Neuronal stem cell (in vitro differentiated cells): ENCODE data around the gene GCC2.

Source experiments
- DNase-seq: peaks from one replicate; pipeline ENCODE4 v3.0.0-alpha.2; 2013; ENCODE audit warnings: low spot score
- H2AFZ ChIP-seq: one replicate; pipeline ENCODE4 v1.6.1; 2013; ENCODE audit warnings: mild to moderate bottlenecking, low read length, inconsistent platforms
- H2AK5ac ChIP-seq: 2 replicates; pipeline ENCODE4 v1.6.1; 2013; ENCODE audit warnings: low read depth, mild to moderate bottlenecking, inconsistent platforms, low read length, moderate library complexity, mixed read lengths
- H2BK120ac ChIP-seq: 2 replicates; pipeline ENCODE4 v1.6.1; 2013; ENCODE audit warnings: low read depth, mild to moderate bottlenecking, inconsistent platforms, low read length, moderate library complexity, mixed read lengths
- H2BK12ac ChIP-seq: one replicate; pipeline ENCODE4 v1.6.1; 2013; ENCODE audit warnings: low read length, inconsistent platforms
- H2BK15ac ChIP-seq: 2 replicates; pipeline ENCODE4 v1.6.1; 2013; ENCODE audit warnings: mild to moderate bottlenecking, low read length, inconsistent platforms, mixed read lengths
- H2BK5ac ChIP-seq: one replicate; pipeline ENCODE4 v1.6.1; 2013; ENCODE audit warnings: inconsistent platforms, mild to moderate bottlenecking, low read length, moderate library complexity
- H3K14ac ChIP-seq: one replicate; pipeline ENCODE4 v1.6.1; 2013; ENCODE audit warnings: low read length, inconsistent platforms
- H3K18ac ChIP-seq: 2 replicates; pipeline ENCODE4 v1.6.1; 2013; ENCODE audit warnings: low read length, inconsistent platforms
- H3K23ac ChIP-seq: 2 replicates; pipeline ENCODE4 v1.6.1; 2013; ENCODE audit warnings: low read depth, mild to moderate bottlenecking, mixed read lengths, low read length, inconsistent platforms; ENCODE audit not compliant: poor library complexity
- H3K27ac ChIP-seq: replicated peaks from 3 replicates; pipeline ENCODE4 v1.5.1; 2013; ENCODE audit warnings: low read length, inconsistent platforms
- H3K27me3 ChIP-seq, 3 experiments: 2 replicates each; pipeline ENCODE4 v1.6.1; 2013; ENCODE audit warnings: low read length in 3 of 3, mild to moderate bottlenecking in 2 of 3, inconsistent platforms in 1 of 3, low read depth in 1 of 3, mixed read lengths in 1 of 3, moderate library complexity in 1 of 3; ENCODE audit not compliant: control insufficient read depth in 3 of 3, insufficient read depth in 3 of 3
- H3K36me3 ChIP-seq, 2 donors: replicated peaks in 1 of 2; 2 replicates each; pipeline ENCODE4 v1.6.1; 2013; ENCODE audit warnings: low read length in 2 of 2; ENCODE audit not compliant: control insufficient read depth in 2 of 2, insufficient read depth in 2 of 2
- H3K4ac ChIP-seq: 2 replicates; pipeline ENCODE4 v1.6.1; 2013; ENCODE audit warnings: inconsistent platforms, mild to moderate bottlenecking, low read length, moderate library complexity
- H3K4me1 ChIP-seq, 2 donors: 1 replicate in 1 of 2; 2 replicates in 1 of 2; pipeline ENCODE4 v1.6.1; 2013; ENCODE audit warnings: low read length in 2 of 2, low read depth in 1 of 2; ENCODE audit not compliant: control insufficient read depth in 2 of 2, insufficient read depth in 1 of 2
- H3K4me2 ChIP-seq: one replicate; pipeline ENCODE4 v1.6.1; 2013; ENCODE audit warnings: mild to moderate bottlenecking, low read length, inconsistent platforms; ENCODE audit not compliant: insufficient read depth, poor library complexity, severe bottlenecking
- H3K4me3 ChIP-seq, 2 donors: 2 replicates each; pipeline ENCODE4 v1.5.1; 2013; ENCODE audit warnings: low read length in 2 of 2, mild to moderate bottlenecking in 2 of 2, inconsistent platforms in 1 of 2, moderate library complexity in 1 of 2
- H3K79me1 ChIP-seq: one replicate; pipeline ENCODE4 v1.6.1; 2013; ENCODE audit warnings: low read depth, mild to moderate bottlenecking, inconsistent platforms, low read length, moderate library complexity
- H3K9ac ChIP-seq: one replicate; pipeline ENCODE4 v1.6.1; 2013; ENCODE audit warnings: mild to moderate bottlenecking, low read depth, low read length, inconsistent platforms; ENCODE audit not compliant: poor library complexity
- H3K9me3 ChIP-seq, 2 donors: replicated peaks in 1 of 2; 2 replicates each; pipeline versions ENCODE3 to v1.6.1; 2013; ENCODE audit warnings: low read length in 2 of 2, mild to moderate bottlenecking in 2 of 2, inconsistent platforms in 1 of 2, low read depth in 1 of 2, mixed read lengths in 1 of 2, moderate library complexity in 1 of 2; ENCODE audit not compliant: control insufficient read depth in 2 of 2, insufficient read depth in 1 of 2
- H4K8ac ChIP-seq: one replicate; pipeline ENCODE4 v1.6.1; 2013; ENCODE audit warnings: low read depth, mild to moderate bottlenecking, inconsistent platforms, low read length, moderate library complexity
- H4K91ac ChIP-seq: one replicate; pipeline ENCODE4 v1.6.1; 2013; ENCODE audit warnings: low read length, low read depth, mild to moderate bottlenecking, inconsistent platforms; ENCODE audit not compliant: poor library complexity
- WGBS, 2 donors: extraction: QIAGEN DNeasy Blood & Tissue Kit; methylation state at CpG; one replicate each; pipeline ENCODE4 v1.1.7; 2013; ENCODE audit warnings: missing lambda C conversion rate in 2 of 2, mixed read lengths in 1 of 2; ENCODE audit not compliant: insufficient read length in 2 of 2, insufficient replicate concordance in 1 of 2; ENCODE audit errors: extremely low coverage in 2 of 2; 5-methylcytosine and 5-hydroxymethylcytosine counted together

GCC2 gene

DNA sequence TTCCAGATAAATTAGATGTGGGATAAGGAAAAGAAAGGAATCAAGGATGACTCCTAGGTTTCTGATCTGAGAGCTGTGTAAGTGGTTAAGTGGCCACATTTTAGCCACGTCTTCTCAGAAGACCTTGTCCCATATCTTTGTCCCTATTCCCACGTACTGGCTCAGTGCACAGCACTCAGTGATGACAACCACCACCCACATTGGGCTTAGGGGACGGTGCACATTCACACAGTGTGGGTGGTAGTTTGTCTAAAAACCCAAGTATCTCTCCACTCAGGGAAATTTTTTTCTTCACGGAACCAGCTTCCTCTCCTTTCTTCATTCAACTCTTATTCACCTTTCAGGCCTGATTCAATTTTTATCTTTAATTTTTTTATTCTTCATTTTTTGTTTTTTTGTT, 30.6 kb upstream of the GCC2 start:
- Histone ChIP-seq H3K27me3 (peaks cover 0 to 12% (median 0%) of the 10 kb centered on the region in 3 experiments), H3K18ac (no peak overlapping the region), H4K8ac (no peak overlapping the region), H3K27ac (no peak overlapping the region), H3K36me3 (no peaks in the 10 kb centered on the region), H2AK5ac (no peak overlapping the region), H3K79me1 (no peaks in the 10 kb centered on the region), H2BK15ac (no peak overlapping the region), H2BK120ac (no peak overlapping the region), H3K14ac (no peak overlapping the region), H2BK12ac (no peak overlapping the region), H4K91ac (no peak overlapping the region), H3K9me3 (no peaks in the 10 kb centered on the region), H3K23ac (no peak overlapping the region), H3K9ac (no peak overlapping the region), H2BK5ac (no peak overlapping the region), H3K4me3 (no peak overlapping the region), H3K4me2 (no peak overlapping the region), H3K4me1 (no peaks in the 10 kb centered on the region), H3K4ac (no peak overlapping the region), H2AFZ (no peak overlapping the region)
- no CpG with 5 or more reads among the region's 4 CpGs for whole genome bisulfite sequencing, 2 donors
- DNase-seq, result no peak

DNA sequence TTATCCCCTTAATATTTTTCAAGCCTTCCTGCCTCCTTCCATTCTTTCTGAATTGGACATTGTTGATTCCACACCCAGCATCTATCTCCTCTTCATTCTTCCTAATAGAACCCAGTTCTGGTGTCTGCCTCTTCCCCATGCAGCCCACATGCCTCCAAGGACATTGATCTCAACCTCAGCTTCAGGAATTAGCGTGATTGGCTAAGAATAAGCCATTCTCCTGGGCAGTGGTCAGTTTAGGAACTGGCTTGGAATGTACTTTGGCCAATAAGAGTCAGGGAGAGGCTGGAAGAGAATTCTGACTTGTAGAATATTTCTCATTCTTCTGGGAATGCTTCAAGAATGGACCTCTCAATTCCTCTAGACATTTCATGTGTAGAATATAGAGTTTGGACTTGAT, 25.9 kb upstream of the GCC2 start:
- Histone ChIP-seq H3K79me1 (no peaks in the 10 kb centered on the region), H3K9me3 (no peaks in the 10 kb centered on the region), H3K4ac (no peak overlapping the region), H3K9ac (no peak overlapping the region), H3K27ac (no peak overlapping the region), H2BK120ac (no peak overlapping the region), H3K27me3 (peaks cover 0 to 6% (median 0%) of the 10 kb centered on the region in 3 experiments), H2AFZ (no peak overlapping the region), H2BK12ac (no peak overlapping the region), H3K4me2 (no peak overlapping the region), H3K4me3 (no peak overlapping the region), H2AK5ac (no peak overlapping the region), H3K18ac (no peak overlapping the region), H3K14ac (no peak overlapping the region), H2BK5ac (no peak overlapping the region), H3K4me1 (no peaks in the 10 kb centered on the region), H4K8ac (no peak overlapping the region), H3K36me3 (no peaks in the 10 kb centered on the region), H4K91ac (no peak overlapping the region), H3K23ac (no peak overlapping the region), H2BK15ac (no peak overlapping the region)
- no peak for DNase-seq
- WGBS, 2 donors, result no CpG with 5 or more reads among the region's 1 CpG

DNA sequence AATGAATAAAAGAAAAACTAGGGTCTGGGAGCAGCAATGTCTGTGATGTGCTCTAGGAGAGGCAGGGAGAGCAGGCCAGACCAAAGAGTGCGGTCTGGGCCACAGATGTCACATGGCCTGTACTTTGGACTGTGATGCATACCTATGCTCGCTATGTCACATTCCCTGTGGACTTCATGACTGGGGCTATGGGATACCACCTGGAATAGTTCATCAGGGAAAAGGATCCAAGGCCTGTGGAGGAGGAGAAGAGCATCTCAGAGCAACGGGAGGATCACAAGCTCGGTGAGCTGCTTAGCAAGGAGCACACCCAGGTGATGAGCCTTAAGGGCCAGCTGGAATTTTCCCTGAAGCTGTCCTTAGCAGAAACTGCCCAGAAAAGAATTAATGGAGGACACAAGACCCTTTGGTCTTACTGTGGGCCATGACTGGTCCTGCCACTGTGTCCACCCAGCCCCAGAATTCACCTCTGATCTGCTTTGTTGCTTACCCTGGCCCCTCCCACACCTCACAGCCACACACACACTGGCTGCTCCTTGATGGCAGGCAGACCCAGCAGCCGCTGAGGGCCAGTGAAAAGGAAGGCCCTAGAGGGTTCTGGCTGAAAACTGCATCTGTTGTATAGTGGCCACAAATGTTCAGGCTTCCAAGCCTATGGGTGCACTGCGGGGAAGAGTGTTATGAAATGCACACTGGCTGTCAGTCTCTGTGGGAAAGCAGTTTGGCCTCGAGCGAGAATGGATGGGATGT, 25.3 kb upstream of the GCC2 start:
- WGBS, 2 donors, result no CpG with 5 or more reads among the region's 8 CpGs
- Histone ChIP-seq H3K14ac (no peak overlapping the region), H2AFZ (no peak overlapping the region), H2BK5ac (no peak overlapping the region), H4K91ac (no peak overlapping the region), H2BK12ac (no peak overlapping the region), H3K4me1 (no peaks in the 10 kb centered on the region), H3K18ac (no peak overlapping the region), H3K4me2 (no peak overlapping the region), H3K9me3 (no peaks in the 10 kb centered on the region), H3K4ac (no peak overlapping the region), H3K79me1 (no peaks in the 10 kb centered on the region), H3K27ac (no peak overlapping the region), H4K8ac (no peak overlapping the region), H3K27me3 (peaks cover 0 to 6% (median 0%) of the 10 kb centered on the region in 3 experiments), H3K23ac (no peak overlapping the region), H3K9ac (peak overlapping the region; percentile 51), H2AK5ac (no peak overlapping the region), H2BK15ac (no peak overlapping the region), H3K4me3 (no peak overlapping the region), H2BK120ac (no peak overlapping the region), H3K36me3 (no peaks in the 10 kb centered on the region)
- no peak for DNase-seq

DNA sequence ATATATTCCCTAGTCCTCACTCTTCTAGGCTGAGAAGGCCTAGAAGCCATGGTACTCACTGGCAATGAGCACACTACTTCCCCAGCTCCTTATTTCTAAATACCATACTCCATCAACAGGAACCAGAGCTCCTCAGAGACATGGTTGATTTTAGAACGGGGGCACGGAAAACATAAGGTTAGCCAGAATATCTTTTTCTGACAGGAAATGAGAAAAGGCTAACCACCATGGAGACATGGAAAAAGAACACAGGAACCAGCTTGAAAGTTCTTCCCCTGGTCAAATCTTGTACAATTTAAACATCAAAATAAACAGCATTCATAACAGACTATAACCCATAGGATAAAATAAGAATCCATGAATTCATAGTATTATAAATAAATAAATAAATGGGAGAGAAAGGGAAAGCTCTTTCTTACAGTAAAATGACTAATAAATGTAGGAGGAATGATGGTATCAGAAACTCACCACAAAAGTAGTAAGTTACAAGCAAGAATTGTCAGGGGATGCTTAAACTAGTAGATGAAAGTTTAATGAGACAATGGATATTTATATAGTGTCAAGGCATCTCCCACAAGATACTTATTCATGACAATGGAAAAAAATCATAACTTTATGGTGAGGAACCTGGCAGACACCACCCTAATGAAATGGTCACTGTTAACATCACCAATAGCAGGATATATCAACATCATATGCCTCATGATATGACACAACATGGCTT, 20.6 kb upstream of the GCC2 start:
- no peak overlapping the region for H3K4me3 ChIP-seq
- no peaks in the 10 kb centered on the region for H3K9me3 ChIP-seq
- H2AK5ac ChIP-seq, result no peak overlapping the region
- peaks cover 0 to 6% (median 0%) of the 10 kb centered on the region in 3 experiments for H3K27me3 ChIP-seq
- H3K4ac ChIP-seq, result no peak overlapping the region
- no peak overlapping the region for H3K23ac ChIP-seq
- no peaks in the 10 kb centered on the region for H3K4me1 ChIP-seq
- H3K14ac ChIP-seq, result no peak overlapping the region
- H3K4me2 ChIP-seq, result no peak overlapping the region
- no peak overlapping the region for H4K91ac ChIP-seq
- no peak overlapping the region for H2AFZ ChIP-seq
- H2BK15ac ChIP-seq, result no peak overlapping the region
- WGBS, 2 donors, result no CpG with 5 or more reads among the region's 2 CpGs
- H2BK5ac ChIP-seq, result no peak overlapping the region
- DNase-seq, result no peak
- H2BK12ac ChIP-seq, result no peak overlapping the region
- H3K9ac ChIP-seq, result no peak overlapping the region
- H4K8ac ChIP-seq, result no peak overlapping the region
- H3K18ac ChIP-seq, result no peak overlapping the region
- no peak overlapping the region for H3K27ac ChIP-seq
- no peaks in the 10 kb centered on the region for H3K79me1 ChIP-seq
- no peaks in the 10 kb centered on the region for H3K36me3 ChIP-seq
- no peak overlapping the region for H2BK120ac ChIP-seq
